ENCODE data around the gene ITGB8. TPM values are rescaled to one million over a fixed set of nuclear protein-coding genes. Genes with fewer than 3 reads are reported as not detected.

Gene ITGB8
- total RNA-seq, 1 donor from 2014 or later, result 6.3 TPM

- DNase-seq (ENCODE audit: extremely low read depth, low read depth, low spot score), result peak; percentile 5
Observed at GRCh38 chr7:20449176-20449575, 118.5 kb downstream of the ITGB8 start.

DNA sequence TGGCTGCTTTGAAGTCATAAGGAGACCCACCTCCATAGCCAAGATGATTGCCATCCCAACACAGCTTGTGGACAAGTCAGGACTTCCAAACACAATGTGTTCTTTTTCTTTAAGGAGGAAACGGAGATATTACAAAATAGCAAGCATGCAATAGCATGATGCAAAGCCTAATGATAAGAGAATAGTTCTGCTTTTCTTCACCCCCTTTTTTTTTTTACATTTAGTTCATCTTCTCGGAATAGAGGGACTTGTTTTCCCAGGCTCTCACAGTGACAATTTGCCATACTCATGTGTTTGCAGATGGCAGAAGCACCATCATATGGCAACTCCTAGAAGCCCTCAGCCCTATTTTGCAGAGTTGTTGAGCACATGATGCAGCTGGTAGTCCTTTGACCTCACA, 119.8 kb downstream of the ITGB8 start:
- DNase-seq (ENCODE audit: extremely low read depth, low read depth, low spot score), result no peak

DNA sequence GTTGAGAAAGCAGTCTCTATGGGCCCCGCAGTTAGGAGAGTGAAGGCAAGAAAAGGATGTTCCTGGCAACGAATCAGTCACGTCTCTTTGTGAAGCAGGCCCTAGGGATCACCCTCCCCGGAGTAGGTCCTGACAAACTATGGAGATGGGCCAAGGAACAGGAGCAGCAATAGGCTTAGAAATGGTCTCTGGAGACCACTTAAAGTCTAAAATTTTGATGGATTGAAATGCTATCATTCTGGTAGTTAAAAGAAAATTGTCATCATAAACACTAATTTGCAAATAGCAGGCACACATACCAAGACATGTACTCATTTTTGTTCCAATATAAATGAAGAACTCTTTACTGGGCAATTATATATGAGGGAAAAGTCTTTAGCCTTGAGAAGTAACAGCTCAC, 123.5 kb downstream of the ITGB8 start:
- DNase-seq (ENCODE audit: extremely low read depth, low read depth, low spot score), result no peak

DNA sequence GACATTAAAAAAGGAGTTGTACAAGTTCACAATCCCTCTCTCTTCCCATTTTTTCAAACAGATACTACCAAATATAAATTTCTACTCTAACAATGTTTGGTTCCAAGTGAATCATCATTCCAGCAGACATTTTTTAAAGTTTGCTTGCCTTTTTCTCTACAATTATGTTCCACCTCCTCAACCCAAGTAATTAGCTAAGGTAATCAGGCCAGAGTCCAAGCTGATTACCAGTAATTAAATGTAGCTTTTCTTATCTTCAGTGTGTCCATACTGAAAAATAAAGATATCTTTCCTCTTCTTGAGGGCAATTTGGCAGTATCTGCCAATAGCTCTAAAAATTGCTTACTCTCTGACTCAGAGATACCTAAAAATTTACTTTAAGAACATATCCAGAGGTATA, 126.0 kb downstream of the ITGB8 start:
- no peak for DNase-seq (ENCODE audit: extremely low read depth, low read depth, low spot score)

DNA sequence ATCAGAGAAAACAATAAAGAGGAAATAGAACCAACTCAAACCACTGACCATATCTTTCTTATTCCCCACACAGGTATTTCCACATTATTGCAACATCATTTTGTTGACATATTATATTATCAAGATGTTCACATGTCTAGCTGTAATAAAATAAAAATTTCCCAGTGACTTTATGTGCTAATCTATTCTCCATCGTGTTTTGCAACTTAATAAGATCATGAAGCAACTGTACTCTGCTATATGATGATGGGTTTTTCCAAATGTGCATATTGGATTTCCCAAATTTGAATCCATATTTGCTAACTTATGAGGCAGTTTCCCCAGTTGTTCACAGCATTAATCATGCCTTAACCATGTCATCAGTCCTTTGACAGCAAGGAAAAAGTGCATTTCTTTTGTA, 127.8 kb downstream of the ITGB8 start:
- DNase-seq (ENCODE audit: extremely low read depth, low read depth, low spot score), result no peak

DNA sequence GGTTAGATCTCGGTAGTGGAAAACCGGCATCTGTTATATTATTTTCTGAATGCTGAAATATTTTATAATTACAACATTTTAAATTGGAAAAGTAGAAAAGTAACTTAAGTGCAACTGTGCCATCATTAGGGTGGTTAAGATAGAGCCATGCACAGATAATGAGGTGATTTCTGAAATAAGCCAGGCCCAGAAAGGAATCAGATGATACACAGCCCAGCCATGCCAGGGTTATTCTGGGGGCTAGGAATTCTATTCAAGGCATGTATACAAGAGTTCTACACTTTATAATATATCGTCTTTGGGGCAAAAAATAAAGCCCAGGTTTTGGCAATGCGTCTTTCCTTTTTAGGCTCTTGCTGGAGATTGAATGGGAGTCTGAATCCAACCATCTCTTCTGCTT, 128.7 kb downstream of the ITGB8 start:
- DNase-seq (ENCODE audit: extremely low read depth, low read depth, low spot score), result no peak

GRCh38 chr7:20464891-20465290, 134.2 kb downstream of the ITGB8 start:
- no peak for DNase-seq (ENCODE audit: extremely low read depth, low read depth, low spot score)

Other genes with a start within 250 kb of the ITGB8 start
- 0.19 TPM in 1 of 2 replicates, not detected in the other for gene MACC1, start 113.5 kb upstream of the ITGB8 start, total RNA-seq